ENCODE results near the gene LAMA2.
A peak's percentile ranks its signal among the peaks of the same experiment; 100 is the strongest.

Gene LAMA2

DNA sequence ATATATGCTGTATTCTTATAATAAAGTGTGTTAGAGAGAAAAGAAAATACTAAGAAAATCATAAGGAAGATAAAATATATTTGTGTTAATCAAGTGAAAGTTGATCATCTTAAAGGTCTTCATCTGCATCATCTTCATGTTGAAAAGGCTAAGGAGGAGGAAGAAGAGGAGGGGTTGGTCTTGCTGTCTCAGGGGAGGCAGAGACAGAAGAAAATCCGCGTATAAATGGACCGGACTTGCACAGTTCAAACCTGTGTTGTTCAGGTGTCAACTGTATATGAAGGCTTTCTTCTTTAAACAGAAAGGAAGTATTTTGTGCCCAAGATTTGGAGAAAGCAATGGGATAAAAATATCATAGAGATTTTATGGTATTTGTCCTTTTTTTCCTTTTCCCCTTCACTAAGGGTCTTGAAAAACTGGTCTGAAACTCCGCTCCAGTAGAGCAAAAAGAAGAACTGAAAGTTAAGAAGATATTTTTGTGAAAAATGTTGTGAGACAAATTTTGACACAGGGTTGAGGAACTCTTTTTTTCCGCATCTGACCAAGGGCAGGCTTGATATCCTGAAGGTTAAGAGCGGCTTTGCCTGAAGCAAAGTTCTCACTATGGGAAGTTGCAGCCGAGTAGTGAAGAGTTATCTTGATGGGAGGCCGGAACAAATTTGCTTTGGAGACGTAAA is 350.7 kb downstream of the LAMA2 start:
- H3K36me3 ChIP-seq (ENCODE audit: control insufficient read depth, insufficient read depth, low read length), result no peaks in the 10 kb centered on the region
- H3K27ac ChIP-seq (ENCODE audit: low read length), result no peak overlapping the region
- H3K27me3 ChIP-seq (ENCODE audit: control insufficient read depth, insufficient read depth, low read length), result no peaks in the 10 kb centered on the region
- H3K4me3 ChIP-seq (ENCODE audit: low read length), result no peak overlapping the region
- DNase-seq (ENCODE audit: low read depth, low spot score), result no peak
- no peaks in the 10 kb centered on the region for H3K4me1 ChIP-seq (ENCODE audit: control insufficient read depth, insufficient read depth, low read length)
- no CpG with 5 or more reads among the region's 9 CpGs for WGBS (ENCODE audit: insufficient coverage, insufficient read length)
- H3K9me3 ChIP-seq (ENCODE audit: control insufficient read depth, insufficient read depth, low read length), result no peaks in the 10 kb centered on the region

DNA sequence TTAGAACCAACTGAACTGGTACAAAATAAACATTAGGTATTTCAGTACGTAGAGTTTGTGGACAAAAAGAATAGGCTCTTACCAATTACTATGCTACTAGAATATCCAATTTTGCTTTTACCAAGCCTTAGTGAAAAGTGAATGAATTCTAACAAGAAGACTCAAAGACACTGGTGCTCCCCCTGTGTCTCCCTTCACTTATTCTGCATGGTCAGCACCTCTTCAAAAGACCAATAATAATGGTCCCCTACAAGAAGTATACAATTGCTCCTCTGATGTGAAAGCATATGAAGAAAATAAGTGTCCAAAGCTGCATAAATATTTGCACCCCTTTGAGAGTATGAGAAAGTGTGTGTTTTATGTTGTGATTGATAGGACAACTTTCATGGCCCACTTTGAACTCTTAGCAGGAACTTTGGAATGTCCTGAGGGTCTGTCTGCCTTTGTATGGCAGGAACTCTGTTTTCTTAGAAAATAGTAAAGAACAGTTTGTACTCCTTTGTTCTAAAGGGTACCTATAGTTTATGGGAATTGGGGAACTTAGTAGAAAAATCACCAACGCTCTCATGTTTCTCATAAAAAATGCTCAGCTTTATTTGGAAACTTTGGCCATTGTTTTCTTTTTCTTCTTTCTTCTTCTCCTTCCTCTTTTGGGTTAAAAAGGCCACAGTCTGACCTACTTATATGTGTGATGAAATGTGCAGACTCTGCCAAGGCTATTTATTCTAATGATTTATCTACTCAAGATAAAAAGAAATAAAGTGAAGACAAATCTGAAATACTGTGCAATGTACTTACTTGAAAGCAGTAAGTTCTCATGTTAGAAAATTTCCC is 352.4 kb downstream of the LAMA2 start:
- H3K27me3 ChIP-seq (ENCODE audit: control insufficient read depth, insufficient read depth, low read length), result no peaks in the 10 kb centered on the region; the same call in 1 of the 2 replicates
- no peaks in the 10 kb centered on the region for H3K36me3 ChIP-seq (ENCODE audit: control insufficient read depth, insufficient read depth, low read length)
- DNase-seq (ENCODE audit: low read depth, low spot score), result no peak
- no peak overlapping the region for H3K4me3 ChIP-seq (ENCODE audit: low read length)
- H3K9me3 ChIP-seq (ENCODE audit: control insufficient read depth, insufficient read depth, low read length), result no peaks in the 10 kb centered on the region
- no CpG with 5 or more reads among the region's 2 CpGs for WGBS (ENCODE audit: insufficient coverage, insufficient read length)
- no peaks in the 10 kb centered on the region for H3K4me1 ChIP-seq (ENCODE audit: control insufficient read depth, insufficient read depth, low read length)
- no peak overlapping the region for H3K27ac ChIP-seq (ENCODE audit: low read length)

DNA sequence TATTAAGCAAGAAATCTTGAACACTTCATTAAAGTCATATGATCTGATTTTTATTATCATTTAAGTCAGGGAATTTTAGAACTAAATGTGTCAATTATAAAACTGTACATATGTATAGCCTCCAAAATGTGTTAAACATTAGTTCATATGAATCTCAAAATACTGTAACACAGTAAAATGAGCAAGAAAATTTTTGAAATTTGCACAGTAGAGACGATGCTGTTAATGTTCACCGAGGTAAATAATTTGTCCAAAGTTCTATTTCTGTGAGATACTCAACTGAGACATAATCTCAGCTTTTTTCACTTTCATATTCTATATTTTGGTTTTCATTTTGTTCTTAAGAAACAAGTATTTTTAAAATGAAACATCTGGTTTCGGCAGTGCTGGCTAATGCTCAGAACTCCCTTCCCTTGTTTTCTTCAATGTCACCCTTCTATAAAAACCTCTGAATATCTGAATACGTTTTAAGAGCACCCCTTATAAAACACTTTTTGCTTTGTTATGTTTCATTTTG is 353.1 kb downstream of the LAMA2 start:
- no CpG with 5 or more reads among the region's 4 CpGs for WGBS (ENCODE audit: insufficient coverage, insufficient read length)
- no peak for DNase-seq (ENCODE audit: low read depth, low spot score)
- no peak overlapping the region for H3K4me3 ChIP-seq (ENCODE audit: low read length)
- H3K27ac ChIP-seq (ENCODE audit: low read length), result no peak overlapping the region
- H3K27me3 ChIP-seq (ENCODE audit: control insufficient read depth, insufficient read depth, low read length), result no peaks in the 10 kb centered on the region; the same call in 1 of the 2 replicates
- H3K4me1 ChIP-seq (ENCODE audit: control insufficient read depth, insufficient read depth, low read length), result no peaks in the 10 kb centered on the region
- no peaks in the 10 kb centered on the region for H3K36me3 ChIP-seq (ENCODE audit: control insufficient read depth, insufficient read depth, low read length)
- H3K9me3 ChIP-seq (ENCODE audit: control insufficient read depth, insufficient read depth, low read length), result no peaks in the 10 kb centered on the region

DNA sequence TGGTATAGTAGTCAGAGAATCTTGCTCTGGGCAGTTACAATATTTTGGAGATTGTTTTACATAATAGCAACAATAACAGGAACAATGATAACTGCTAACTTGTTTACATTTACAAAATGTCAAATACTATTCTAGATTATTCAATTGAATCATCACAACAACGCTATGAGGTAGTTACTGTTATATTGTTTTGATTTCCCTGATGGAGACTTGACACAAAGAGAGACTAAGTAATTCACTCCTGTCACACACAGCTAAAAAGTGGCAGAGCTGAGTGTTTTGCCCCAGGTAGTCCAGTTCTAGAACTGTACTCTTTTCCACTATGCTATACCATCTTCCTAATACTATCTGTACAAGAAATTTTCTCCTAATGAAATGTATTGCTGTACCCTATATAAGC is 356.1 kb downstream of the LAMA2 start:
- Histone ChIP-seq H3K36me3 (ENCODE audit: control insufficient read depth, insufficient read depth, low read length) (no peaks in the 10 kb centered on the region), H3K27ac (ENCODE audit: low read length) (no peak overlapping the region), H3K4me3 (ENCODE audit: low read length) (no peak overlapping the region), H3K9me3 (ENCODE audit: control insufficient read depth, insufficient read depth, low read length) (no peaks in the 10 kb centered on the region), H3K27me3 (ENCODE audit: control insufficient read depth, insufficient read depth, low read length) (no peaks in the 10 kb centered on the region; the same call in 1 of the 2 replicates), H3K4me1 (ENCODE audit: control insufficient read depth, insufficient read depth, low read length) (no peaks in the 10 kb centered on the region)
- WGBS (ENCODE audit: insufficient coverage, insufficient read length), result no CpG with 5 or more reads among the region's 1 CpG
- no peak for DNase-seq (ENCODE audit: low read depth, low spot score)

DNA sequence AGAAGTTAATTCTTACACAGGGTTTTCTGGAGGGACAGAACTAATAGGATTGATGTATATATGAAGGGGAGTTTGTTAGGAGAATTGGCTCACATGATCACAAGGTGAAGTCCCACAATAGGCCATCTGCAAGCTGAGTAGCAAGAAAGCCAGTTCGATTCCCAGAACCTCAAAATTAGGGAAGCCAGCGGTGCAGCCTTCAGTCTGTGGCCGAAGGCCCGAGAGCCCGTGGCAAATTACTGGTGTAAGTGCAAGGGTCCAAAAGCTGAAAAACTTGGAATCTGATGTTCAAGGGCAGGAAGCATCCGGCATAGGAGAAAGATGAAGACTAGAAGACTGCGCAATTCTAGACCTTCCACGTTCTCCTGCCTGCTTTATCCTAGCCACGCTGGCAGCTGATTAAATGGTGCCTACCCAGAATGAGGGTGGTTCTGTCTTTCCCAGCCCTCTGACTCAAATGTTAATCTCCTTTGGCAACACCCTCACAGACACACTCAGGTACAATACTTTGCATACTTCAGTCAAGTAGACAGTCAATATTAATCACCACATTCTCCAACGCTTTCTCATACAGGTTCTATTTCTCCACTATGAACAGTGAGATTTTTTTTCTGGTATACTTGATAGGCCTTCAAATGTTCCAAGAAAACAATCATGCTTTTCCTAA is 357.0 kb downstream of the LAMA2 start:
- WGBS (ENCODE audit: insufficient coverage, insufficient read length), result no CpG with 5 or more reads among the region's 10 CpGs
- Histone ChIP-seq H3K36me3 (ENCODE audit: control insufficient read depth, insufficient read depth, low read length) (no peaks in the 10 kb centered on the region), H3K4me3 (ENCODE audit: low read length) (no peak overlapping the region), H3K4me1 (ENCODE audit: control insufficient read depth, insufficient read depth, low read length) (no peaks in the 10 kb centered on the region), H3K27ac (ENCODE audit: low read length) (no peak overlapping the region), H3K9me3 (ENCODE audit: control insufficient read depth, insufficient read depth, low read length) (no peaks in the 10 kb centered on the region), H3K27me3 (ENCODE audit: control insufficient read depth, insufficient read depth, low read length) (no peaks in the 10 kb centered on the region; the same call in 1 of the 2 replicates)
- DNase-seq (ENCODE audit: low read depth, low spot score), result no peak

DNA sequence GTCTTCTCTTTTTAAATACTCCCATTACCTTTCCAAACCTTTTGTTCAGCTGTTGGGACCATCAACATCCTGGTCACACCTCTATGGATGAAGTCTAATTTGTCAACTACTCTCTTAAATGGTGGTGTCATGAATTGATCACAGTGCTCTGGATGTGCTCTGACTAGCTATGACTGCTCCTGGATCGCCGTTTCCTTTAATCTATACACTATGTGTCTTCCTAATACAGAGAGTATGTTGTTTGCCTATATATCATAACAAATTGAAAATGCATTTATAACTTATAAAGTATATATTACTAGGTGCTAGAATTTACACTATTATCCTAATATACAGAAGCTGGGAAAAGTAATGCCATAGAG is 357.5 kb downstream of the LAMA2 start:
- H3K27ac ChIP-seq (ENCODE audit: low read length), result no peak overlapping the region
- no CpG with 5 or more reads among the region's 2 CpGs for WGBS (ENCODE audit: insufficient coverage, insufficient read length)
- no peaks in the 10 kb centered on the region for H3K36me3 ChIP-seq (ENCODE audit: control insufficient read depth, insufficient read depth, low read length)
- DNase-seq (ENCODE audit: low read depth, low spot score), result no peak
- no peaks in the 10 kb centered on the region; the same call in 1 of the 2 replicates for H3K27me3 ChIP-seq (ENCODE audit: control insufficient read depth, insufficient read depth, low read length)
- no peaks in the 10 kb centered on the region for H3K4me1 ChIP-seq (ENCODE audit: control insufficient read depth, insufficient read depth, low read length)
- no peaks in the 10 kb centered on the region for H3K9me3 ChIP-seq (ENCODE audit: control insufficient read depth, insufficient read depth, low read length)
- H3K4me3 ChIP-seq (ENCODE audit: low read length), result no peak overlapping the region

DNA sequence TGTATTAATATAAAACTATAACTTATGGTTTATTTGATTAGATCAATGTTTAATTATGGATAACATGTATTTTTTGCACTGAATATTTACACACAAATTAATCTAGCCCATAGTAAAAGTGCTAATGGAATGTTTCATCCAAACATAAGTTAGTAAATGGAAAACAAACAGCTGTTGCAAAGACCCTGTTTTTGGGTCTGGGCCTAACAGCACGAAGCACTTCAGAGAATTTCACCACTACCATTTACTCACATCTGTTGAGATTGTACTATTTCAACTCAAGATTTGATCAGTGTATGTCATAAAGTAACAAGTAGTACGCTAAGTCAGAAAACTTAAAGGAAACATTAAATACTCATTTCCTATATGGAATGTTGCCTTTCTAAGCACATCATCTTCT is 359.6 kb downstream of the LAMA2 start:
- no peaks in the 10 kb centered on the region for H3K4me1 ChIP-seq (ENCODE audit: control insufficient read depth, insufficient read depth, low read length)
- no peak overlapping the region for H3K27ac ChIP-seq (ENCODE audit: low read length)
- DNase-seq (ENCODE audit: low read depth, low spot score), result no peak
- no peak overlapping the region for H3K4me3 ChIP-seq (ENCODE audit: low read length)
- no peaks in the 10 kb centered on the region for H3K36me3 ChIP-seq (ENCODE audit: control insufficient read depth, insufficient read depth, low read length)
- H3K9me3 ChIP-seq (ENCODE audit: control insufficient read depth, insufficient read depth, low read length), result no peaks in the 10 kb centered on the region
- H3K27me3 ChIP-seq (ENCODE audit: control insufficient read depth, insufficient read depth, low read length), result no peaks in the 10 kb centered on the region; the same call in 1 of the 2 replicates
- whole genome bisulfite sequencing (ENCODE audit: insufficient coverage, insufficient read length), result no CpG with 5 or more reads among the region's 2 CpGs

DNA sequence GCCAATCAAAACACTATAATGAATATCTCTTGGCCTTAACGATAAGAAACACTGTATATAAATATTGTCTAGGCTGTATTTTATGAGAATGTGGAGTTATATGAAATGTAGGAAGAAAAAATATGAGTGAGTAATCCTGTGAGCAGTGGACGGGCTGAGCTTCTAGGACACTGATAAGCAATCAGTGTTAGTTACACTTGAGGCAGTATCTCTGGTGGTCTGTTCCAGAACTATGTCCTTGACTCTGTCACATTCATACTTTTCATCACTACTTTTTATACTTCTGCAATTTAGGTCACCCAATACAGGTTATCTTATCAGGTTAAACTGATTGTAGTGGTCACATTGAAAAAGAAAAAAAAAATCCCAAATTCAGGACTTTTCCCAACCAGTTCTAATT is 360.4 kb downstream of the LAMA2 start:
- Histone ChIP-seq H3K4me3 (ENCODE audit: low read length) (no peak overlapping the region), H3K27me3 (ENCODE audit: control insufficient read depth, insufficient read depth, low read length) (no peaks in the 10 kb centered on the region; the same call in 1 of the 2 replicates), H3K36me3 (ENCODE audit: control insufficient read depth, insufficient read depth, low read length) (no peaks in the 10 kb centered on the region), H3K27ac (ENCODE audit: low read length) (no peak overlapping the region), H3K9me3 (ENCODE audit: control insufficient read depth, insufficient read depth, low read length) (no peaks in the 10 kb centered on the region), H3K4me1 (ENCODE audit: control insufficient read depth, insufficient read depth, low read length) (no peaks in the 10 kb centered on the region)
- no peak for DNase-seq (ENCODE audit: low read depth, low spot score)
- WGBS (ENCODE audit: insufficient coverage, insufficient read length), result no CpG with 5 or more reads among the region's 2 CpGs

DNA sequence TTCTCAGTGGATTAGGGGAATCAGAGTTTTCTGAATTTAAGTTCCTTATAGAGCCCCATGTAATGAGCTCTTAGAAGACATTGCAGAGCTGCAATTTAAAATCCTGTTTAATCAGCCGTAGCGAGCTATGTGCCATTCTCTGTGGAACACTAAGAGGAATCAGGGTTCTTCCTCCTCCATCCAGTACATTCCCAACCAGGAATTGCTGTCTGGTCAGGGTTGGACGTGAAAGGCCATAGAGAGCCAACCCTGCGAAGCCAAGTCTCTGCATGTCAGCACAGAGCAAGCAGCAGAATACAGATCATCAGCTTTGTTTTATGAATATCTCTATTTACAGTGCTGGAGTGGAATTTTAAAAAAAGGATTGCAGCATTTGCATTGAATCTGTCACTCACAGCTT is 366.0 kb downstream of the LAMA2 start:
- WGBS (ENCODE audit: insufficient coverage, insufficient read length), result no CpG with 5 or more reads among the region's 4 CpGs
- Histone ChIP-seq H3K4me3 (ENCODE audit: low read length) (no peak overlapping the region), H3K4me1 (ENCODE audit: control insufficient read depth, insufficient read depth, low read length) (no peaks in the 10 kb centered on the region), H3K27me3 (ENCODE audit: control insufficient read depth, insufficient read depth, low read length) (no peaks in the 10 kb centered on the region), H3K27ac (ENCODE audit: low read length) (no peak overlapping the region), H3K36me3 (ENCODE audit: control insufficient read depth, insufficient read depth, low read length) (no peaks in the 10 kb centered on the region), H3K9me3 (ENCODE audit: control insufficient read depth, insufficient read depth, low read length) (no peaks in the 10 kb centered on the region)
- DNase-seq (ENCODE audit: low read depth, low spot score), result no peak

DNA sequence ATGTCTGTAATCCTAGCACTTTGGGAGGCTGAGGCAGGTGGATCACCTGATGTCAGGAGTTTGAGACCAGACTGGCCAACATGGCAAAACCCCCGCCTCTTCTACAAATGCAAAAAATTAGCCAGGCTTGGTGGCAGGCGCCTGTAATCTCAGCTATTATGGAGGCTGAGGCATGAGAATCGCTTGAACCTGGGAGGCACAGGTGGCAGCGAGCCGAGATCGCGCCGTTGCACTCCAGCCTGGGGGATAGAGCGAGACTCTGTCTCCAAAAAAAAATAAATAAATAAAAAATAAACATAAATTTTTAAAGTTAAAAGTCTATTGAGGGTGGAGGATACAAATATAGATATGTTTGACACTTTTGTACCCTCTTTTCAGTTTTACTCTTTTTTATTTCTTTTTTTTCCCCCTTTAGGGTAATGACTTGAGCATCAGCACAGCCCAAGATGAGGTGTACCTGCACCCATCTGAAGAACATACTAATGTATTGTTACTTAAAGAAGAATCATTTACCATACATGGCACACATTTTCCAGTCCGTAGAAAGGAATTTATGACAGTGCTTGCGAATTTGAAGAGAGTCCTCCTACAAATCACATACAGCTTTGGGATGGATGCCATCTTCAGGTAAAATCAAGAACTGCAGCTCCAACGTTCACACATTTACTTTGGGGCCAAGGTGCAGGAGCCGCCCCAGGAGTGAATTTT is 368.9 kb downstream of the LAMA2 start:
- H3K36me3 ChIP-seq (ENCODE audit: control insufficient read depth, insufficient read depth, low read length), result no peaks in the 10 kb centered on the region
- no peaks in the 10 kb centered on the region for H3K4me1 ChIP-seq (ENCODE audit: control insufficient read depth, insufficient read depth, low read length)
- no peaks in the 10 kb centered on the region for H3K27me3 ChIP-seq (ENCODE audit: control insufficient read depth, insufficient read depth, low read length)
- no peaks in the 10 kb centered on the region for H3K9me3 ChIP-seq (ENCODE audit: control insufficient read depth, insufficient read depth, low read length)
- peak; percentile 55 for DNase-seq (ENCODE audit: low read depth, low spot score)
- WGBS (ENCODE audit: insufficient coverage, insufficient read length), result no CpG with 5 or more reads among the region's 13 CpGs
- H3K27ac ChIP-seq (ENCODE audit: low read length), result no peak overlapping the region
- H3K4me3 ChIP-seq (ENCODE audit: low read length), result no peak overlapping the region
